Activated gamma-delta T cell treated with anti-CD3 and anti-CD28 coated beads, Interleukin-2, amount 50 U/mL, for 16 hours (primary cell): ENCODE data around the gene SLC35A3.
"Not testable (repeated sequence)": the region's sequence is repeated elsewhere in the genome, so short reads cannot be mapped to it uniquely, and the experiment has no call there.

Source experiments
- DNase-seq: peaks from one replicate; pipeline ENCODE4 v3.0.0-alpha.2; 2020; ENCODE audit warnings: low read depth

The SLC35A3 gene

DNA sequence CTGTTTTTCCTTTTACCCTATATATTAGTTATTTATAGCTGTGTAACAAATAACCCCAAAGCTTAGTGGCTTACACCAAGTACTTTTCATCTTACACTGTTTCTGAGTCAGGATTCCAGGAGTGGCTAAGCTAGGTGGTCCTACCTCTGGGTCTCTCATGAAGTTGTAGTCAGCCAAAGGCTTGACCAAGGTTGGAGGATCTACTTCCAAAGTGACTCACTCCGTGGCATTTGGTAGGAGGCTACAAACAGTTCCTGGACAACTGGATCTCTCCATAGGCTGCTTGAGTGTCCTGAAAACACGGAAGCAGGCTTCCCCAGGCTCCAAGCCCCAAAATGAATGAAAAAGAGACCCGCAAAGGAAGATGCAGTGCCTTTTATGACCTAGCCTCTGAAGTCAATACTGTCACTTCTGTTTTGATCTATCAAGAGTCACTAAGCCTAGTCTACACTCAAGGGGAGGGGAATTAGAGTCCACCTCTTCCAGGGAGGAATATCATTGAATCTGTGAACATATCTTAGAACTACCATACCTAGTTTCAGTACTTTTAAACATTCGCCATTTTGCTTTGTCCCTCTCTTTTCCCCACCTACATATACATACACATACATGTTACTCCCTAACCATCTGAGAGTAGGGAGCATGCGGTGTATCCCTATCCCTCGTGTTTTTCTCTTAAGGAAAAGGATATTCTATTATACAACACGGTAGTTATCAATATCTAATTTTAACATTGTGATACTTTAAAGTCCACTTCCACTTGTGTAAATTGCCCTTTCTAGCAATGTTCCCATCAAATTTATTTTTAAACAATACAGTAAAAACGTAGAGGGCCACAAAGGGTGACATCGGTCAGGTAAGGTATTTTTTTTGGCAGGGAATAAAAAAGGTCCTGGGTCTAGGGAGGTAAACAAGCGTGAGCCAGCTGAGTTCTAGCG, 67.2 kb downstream of the SLC35A3 start:
- no peak for DNase-seq

DNA sequence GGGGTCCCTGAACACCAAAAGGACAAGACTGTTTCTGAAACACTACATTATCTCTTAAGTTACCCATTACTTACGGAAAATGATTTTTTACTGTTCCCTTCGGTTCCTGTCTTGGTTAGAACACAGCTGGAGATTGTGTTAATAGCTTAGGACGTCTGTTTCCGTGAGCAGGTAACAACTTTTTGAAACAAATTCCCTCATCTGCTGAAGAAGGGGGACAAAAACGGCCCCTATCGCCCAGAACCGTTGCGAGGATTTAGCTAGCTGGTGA, 67.8 kb downstream of the SLC35A3 start:
- DNase-seq: no peak

DNA sequence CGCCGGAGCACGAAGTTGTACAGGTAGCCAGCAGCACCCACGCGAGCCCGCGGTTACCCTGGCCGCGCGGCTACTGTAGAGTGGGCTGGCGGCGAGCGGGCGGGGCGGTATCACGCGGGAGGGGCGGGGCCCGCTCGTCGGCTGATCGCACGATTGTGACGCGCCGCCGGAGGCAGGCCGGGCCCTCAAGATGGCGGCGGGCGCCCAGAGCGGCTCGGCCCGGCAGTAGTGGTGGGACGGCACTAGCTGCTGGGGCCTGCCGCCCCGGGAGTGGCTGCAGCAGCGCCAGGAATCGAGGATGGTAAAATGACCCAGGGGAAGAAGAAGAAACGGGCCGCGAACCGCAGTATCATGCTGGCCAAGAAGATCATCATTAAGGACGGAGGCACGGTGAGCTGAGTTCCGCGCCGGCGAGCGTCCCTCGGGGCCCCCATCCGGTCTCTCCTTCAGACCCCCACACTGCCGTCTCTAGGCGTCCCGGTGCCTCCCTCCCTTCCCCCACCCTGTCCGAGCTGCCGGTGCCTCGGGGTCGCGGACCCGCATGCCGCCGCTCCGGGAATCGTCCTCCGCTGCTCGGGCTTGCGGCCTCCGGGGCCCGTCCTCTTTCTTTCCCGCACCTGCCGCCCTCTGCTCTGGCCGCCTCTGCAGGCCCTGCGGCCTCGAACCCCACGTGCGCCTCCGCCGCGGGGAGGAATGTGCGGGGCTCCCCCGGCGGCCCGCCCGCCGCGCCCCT, 68.3 kb downstream of the SLC35A3 start:
- DNase-seq: peak; percentile 79

DNA sequence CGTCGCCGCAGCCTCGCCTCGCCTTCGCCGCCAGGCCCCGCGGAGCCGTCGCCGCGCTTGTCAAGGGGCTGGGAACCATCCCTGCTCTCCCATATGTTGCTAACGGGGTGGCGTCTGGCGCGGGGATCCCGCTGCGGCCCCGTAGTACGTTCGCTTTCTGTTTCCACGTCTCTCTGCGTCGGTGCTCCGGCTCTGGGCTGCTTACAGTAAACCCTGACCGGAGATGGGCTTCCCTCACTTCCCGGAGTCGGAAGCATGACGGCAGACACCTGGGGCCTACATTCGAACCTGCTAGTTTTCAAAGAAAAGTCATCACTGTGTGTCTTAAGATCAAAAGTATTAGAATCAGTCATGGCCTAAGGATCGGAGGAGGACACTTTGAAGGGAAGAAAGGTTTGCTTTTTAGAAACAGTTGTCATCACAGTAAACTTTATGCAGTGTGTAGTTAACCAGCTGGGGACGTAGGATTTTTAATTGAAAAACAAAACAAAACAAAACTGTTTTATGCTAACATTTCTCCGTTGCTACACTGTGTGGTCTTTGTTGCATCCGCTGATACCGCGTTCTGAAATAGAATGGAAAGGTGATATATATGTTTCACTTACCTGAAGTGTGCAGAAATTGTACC, 69.0 kb downstream of the SLC35A3 start:
- DNase-seq: peak; percentile 43

DNA sequence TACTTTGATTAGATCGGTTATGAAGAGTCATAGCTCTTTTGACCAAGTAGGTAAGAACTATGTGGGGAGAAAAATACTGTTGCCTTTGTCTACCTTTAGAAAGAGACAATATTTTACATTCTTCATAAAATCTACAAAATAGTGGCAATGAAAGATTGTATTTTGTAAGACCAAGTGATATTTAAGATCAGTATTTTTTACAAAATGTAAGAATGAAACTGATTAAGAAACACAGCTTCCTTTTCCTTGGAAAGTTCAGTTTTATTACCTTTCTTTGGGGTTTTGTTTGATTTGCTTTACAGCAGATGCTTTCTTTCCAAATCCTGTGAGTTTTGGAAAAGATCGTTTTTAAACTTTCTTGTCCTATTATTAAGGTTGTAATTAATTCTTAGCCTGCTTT, 69.8 kb downstream of the SLC35A3 start:
- no peak for DNase-seq

DNA sequence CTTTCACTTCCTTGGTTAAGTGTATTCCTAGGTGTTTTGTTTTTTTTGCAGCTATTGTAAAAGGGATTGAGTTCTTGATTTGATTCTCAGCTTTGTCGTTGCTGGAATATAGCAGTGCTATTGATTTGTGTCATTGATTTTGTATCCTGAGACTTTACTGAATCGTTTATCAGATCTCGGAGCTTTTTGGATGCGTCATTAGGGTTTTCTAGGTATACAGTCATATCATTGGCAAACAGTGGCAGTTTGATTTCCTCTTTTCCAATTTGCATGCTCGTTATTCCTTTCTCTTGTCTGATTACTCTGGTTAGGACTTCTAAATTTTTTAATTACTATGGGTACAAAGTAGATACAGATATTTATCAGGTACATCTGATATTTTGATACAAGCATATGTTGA, 75.4 kb downstream of the SLC35A3 start:
- no peak for DNase-seq

DNA sequence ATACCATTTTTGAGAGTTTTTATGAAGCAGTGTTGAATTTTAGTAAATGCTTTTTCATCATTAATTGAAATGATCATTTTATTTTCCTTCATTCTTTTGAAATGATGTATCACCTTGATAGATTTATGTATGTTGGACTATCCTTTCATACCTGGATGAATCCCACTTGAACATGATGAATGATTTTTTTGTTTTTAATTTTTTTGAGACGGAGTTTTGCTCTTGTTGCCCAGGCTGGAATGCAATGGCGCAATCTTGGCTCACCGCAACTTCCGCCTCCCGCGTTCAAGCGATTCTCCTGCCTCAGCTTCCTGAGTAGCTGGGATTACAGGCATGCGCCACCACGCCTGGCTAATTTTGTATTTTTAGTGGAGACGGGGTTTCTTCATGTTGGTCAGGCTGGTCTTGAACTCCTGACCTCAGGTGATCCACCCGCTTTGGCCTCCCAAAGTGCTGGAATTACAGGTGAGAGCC, 77.5 kb downstream of the SLC35A3 start:
- DNase-seq: not testable (repeated sequence)

DNA sequence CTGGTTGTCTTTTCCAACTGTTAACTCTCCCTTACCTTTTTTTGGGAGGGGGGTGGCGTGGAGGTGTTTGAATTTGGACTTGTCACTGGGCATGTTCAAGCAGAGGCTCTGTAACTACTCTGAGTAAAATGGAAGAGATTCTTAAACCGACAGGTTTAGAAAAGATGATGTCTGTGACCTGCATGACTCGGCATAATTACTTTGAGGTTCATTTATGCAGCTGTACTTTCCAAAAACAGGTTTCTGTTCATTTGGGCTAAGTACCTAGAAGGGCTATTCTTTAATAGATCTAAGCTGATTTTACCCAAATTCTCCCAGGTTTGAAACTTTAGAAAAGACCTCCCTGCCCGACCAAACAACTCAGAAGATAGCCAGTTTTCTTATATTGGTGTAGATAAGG, 80.3 kb downstream of the SLC35A3 start:
- DNase-seq: no peak

DNA sequence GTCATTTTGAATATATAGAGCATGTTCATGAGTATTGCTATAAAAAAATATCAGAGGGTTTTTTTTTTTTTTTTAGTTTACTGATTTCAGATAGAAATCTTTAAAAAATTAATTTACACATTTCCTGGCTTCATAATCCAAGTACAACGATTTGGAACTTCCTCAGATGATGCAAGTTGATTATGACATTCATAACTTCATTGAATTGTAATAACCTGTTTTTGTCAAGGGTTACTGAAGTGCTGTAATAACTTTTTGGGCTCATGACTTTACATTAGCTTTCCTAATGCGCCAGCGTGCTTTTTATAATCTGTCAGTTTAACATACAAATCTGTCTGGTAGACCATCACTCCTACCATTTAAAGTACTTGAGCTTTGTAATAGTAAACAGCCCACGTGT, 81.6 kb downstream of the SLC35A3 start:
- no peak for DNase-seq

DNA sequence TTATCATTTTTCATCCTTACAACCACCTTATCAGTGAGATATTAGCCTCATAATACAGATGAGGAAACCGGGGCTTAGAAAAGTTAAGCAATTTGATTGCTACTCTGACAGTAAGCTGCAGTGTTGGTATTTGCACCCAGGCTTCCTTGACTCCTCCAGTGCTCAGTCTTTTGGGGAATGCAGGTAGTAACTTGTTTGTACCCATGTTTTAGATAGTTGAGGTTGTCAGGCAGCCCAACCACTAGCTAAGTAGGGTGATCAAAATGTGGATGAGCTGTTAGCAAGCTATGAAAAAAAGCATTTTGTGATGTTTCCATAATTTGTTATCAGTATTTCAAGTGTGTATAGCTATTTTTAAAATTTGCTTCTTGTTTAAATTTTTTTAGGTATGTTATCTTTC, 82.1 kb downstream of the SLC35A3 start:
- no peak for DNase-seq

DNA sequence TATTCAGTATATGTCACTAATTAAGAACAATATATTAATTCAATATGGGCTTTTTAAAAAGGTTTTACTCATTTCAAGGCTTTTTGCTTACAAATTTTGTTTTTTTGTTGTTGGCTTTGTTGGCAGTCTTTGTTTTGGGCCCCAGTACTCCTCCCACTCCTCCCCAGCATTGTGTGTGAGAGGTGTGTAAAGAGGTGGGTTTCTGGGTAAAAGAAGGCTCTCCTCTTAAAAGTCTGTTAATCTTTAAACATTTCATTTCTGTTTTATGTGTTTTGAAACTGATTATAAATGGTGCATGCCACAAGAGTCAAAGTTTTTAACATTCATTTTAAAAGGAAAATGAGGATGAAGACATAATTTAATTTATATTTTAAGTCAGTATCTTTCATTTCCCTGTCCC, 83.3 kb downstream of the SLC35A3 start:
- no peak for DNase-seq

DNA sequence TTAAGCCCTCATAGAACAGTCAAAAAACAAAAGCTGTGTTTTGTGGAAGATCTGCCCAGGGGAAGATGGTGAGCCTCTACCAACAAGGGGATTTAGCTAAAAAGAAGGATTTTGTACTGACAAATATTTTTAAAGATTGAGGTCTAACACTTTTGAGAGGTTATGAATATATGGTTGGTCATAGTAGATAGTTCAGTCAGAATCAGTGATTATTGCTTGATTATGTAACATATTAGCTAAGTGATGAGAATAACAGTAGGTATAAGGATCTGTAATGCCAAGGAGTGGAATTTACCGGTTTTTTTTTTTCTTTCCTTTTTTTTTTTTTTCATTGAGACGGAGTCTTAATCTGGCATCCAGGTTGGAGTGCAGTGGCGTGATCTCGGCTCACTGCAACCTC, 83.9 kb downstream of the SLC35A3 start:
- no peak for DNase-seq

DNA sequence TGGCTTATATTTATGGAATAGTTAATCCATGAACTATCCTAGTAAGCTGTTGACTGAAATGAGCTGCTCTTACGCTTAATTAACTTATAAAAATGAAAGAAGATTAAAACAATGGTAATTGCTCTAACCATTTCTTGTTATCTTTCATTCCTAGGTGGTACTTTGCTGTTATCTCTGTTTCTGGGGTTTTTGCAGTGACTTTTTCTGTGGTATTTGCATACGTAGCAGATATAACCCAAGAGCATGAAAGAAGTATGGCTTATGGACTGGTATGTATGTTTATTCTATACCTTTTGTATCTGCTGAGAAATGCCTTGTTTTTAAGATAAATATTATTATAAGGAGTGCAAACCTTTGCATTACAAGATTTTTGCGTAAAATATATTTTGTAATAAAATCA, 91.9 kb downstream of the SLC35A3 start:
- DNase-seq: no peak

DNA sequence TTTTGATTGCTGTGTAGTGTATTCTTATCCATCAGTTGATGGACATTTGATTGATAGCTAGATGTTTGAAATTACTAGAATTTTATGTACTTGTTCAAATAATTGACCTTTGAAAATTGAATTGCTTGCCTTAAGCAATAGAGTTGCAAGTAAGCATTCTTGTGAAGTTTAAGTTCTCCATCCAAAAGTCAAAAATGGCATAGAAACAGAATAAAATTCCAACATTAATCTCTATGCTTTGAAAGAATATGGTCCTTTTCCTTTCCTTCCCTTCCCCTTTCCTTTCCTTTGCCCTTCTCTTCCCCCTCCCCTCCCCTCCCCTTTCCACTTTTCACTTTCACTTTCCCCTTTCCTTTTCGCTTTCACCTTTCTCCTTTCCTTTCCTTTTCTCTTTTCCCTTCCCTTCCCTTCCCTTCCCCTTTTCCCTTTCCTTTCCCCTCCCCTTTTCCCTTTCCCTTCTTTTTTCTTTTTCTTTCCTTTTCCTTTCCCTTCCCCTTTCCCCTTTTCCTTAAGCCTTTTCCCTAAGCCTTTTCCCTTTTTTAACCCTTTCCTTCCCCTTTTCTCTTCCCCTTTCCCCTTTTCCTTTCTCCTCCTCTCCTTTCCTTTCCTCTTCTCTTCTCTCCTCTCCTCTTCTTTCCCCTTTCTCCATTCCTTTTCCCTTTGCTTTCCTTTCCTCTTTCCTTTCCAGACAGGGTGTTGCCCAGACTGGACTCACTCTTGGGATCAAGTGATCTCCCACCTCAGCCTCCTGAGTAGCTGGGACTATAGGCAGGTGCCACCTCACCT, 95.6 kb downstream of the SLC35A3 start:
- DNase-seq: no peak

DNA sequence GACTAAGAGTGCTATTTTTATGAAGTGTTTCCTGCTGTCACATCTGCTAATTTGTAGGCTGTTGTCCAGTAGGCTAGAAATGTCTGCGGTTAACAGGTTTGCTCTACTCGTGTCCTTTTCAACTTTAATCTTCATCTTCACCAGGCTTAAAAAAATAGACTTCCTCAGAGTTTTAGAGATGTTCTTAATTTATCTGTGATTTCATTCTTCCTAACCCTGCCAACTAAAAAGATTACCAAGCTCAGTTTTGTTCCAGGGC, 96.1 kb downstream of the SLC35A3 start:
- DNase-seq: no peak

DNA sequence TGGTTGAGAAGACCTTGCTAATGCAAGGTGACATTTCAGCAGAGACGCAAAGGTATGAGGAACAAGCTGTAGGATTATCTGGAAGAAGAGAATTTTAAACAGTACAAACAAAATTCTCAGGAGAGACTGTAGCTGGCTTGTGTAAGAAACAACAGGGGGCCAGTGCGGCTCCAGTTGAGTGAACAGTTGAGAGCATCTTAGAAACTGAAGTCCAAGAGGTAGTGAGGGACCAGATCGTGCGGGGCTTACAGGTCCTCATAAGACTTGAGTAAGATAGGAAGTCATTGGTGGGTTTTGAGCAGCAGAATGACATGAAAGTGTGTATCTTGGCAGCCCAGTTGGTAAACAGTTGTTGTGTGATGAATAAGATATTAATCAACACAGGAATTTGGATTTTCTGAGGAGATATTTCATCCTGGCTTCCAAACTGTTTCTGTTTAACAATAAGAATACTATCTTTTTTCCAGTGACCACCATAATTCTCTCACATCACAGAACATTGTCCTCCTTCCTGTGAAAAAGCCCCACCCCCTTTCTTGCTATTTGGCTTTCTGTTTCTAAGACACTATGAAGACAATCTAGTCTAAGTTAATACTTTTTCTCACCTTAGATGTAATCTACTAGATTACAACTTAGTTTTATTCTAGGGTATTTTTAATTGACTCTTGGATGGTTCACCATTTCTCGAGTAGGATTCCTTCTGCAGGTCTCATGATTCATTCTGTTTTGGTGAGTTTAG, 100.6 kb downstream of the SLC35A3 start:
- DNase-seq: no peak

DNA sequence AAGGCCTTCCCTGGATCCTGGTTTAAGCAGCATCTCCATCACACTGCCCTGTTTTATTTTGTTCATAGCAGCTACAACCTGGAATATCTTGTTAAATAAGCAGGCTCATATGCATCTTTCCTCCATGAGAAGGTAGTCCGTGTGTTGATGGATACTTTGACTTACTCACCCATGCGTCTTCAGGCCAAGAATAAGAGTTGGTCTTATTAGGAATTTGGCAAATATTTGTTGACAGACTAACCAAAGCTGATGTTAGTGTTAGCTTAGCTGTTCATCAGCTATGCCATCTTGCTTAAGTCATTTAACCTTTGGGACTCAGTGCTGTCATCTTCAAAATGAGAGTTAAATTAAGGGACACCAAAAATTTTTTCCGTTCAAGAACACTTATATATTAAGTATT, 103.7 kb downstream of the SLC35A3 start:
- no peak for DNase-seq

DNA sequence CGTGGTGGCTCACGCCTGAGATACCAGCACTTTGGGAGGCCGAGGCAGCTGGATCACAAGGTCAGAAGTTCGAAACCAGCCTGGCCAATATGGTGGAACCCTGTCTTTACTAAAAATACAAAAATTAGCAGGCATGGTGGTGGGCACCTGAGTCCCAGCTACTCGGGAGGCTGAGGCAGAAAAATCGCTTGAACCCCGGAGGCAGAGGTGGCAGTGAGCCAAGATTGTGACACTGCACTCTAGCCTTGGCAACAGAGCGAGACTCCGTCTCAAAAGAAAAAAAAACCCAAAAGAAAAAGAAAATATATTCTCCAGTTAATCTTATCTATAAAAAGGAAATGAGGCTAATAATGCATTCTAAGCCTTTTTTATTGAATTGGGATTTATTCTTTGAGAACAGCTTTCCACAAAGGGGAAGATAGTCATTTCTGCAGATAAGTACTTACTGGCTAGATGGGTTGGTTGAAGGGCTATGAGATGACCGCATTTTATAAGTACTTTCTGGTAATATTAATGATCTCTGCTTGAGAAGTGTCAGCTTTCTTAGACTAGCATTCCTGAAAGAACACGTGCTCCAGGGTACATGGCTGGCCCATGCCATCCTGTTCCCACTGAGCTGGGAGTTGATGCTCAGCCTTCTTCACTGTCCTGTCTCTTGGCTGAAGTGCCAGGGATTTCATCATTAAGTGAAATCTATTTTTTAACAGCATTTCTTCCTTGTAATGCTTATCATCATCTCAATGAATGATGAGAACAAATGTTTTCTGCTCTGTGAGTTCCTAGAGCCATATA, 105.0 kb downstream of the SLC35A3 start:
- DNase-seq: no peak

DNA sequence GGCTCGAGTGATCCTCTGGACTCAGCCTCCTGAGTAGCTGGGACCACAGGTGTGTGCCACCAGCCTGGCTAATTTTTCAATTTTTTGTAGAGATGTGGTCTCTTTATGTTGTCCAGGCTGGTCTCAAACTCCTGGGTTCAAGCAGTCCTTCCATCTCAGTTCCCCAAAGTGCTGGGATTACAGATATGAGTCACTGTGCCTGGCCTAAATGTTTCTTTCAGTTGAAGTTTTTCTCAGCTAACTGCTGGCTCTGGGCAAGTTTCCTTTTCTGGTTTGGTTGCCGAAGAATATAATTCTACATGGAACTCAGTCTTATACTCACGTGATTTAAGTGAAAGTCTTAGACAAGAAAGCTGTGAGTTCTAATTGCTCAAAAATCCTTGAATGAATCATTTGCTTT, 106.0 kb downstream of the SLC35A3 start:
- no peak for DNase-seq

DNA sequence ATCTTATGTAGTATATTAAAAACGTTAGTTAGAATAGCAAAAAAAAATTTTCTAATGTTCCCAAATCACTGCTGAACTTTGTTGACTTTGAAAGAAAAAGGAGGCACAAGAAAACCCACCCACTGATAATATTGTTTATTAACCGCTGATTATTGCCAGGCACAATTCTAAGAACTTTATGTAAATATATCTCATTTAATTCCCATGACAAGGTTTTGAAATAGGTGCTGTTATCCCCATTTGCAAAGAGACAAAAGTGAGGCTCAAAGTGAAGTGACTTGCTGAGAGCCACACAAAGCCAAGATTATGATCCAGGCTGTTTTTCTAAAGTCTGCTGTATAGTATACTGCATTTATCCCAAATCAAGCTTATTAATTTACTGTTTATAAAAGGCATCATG, 106.5 kb downstream of the SLC35A3 start:
- DNase-seq: no peak

DNA sequence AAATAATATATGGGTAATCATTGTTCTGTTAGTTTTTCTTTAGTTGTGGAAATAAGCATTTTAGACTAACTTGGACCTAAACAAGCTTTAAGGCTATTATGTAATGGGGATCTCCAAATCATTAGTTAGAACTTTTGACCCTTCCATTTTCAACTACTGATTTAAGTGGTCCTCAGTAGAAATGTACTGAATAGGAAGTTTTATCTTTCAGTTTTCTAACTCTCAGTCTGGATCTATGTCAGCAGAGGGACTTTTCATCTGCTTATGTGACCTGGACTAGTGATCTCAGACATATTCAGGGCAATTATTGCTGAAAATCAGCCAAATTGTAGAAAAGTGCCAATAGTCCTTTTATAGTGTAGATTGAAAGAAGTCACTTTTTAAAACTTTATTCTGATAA, 106.9 kb downstream of the SLC35A3 start:
- no peak for DNase-seq
